ENCODE data around the gene UPF3A. TPM values are rescaled to one million over a fixed set of nuclear protein-coding genes. Genes with fewer than 3 reads are reported as not detected.

The UPF3A gene
- total and polyA plus RNA-seq, 2 of the 4 experiments (the other 2 are of a cell fraction), result 11.7 to 51.6 TPM

DNA sequence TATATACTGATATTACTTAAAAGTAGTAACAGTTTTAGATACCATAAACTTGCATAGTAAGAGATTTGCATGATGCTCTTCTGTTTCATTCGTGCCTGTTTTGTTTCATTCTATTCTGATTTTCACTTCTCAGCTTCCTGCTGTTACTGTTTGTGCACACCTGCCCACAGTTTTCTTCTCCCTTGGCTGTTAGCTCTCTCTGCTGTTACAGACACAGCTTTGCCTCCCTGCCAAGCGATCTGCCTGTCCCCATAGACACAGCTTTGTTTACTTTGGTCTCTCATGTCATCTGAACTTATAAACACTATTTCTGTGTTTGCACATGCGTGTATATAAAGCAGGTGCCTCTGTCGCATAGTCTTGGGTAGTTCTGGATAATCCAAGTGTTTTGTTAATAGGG lies 21.4 kb upstream of the UPF3A start:
- Histone ChIP-seq H3K9me3 (ENCODE audit: control insufficient read depth, insufficient read depth, low read length) (no peaks in the 10 kb centered on the region), H3K14ac (replicated peaks; ENCODE audit: low read depth, low read length) (no peak overlapping the region), H2AK5ac (ENCODE audit: low read depth, low read length) (no peak overlapping the region), H4K5ac (ENCODE audit: low read depth, low read length) (no peak overlapping the region), H3K36me3 (ENCODE audit: control insufficient read depth, insufficient read depth, low read length) (peaks cover 42% of the 10 kb centered on the region), H3K27ac (ENCODE audit: insufficient read depth, low read length) (no peak overlapping the region), H3K4me1 (ENCODE audit: control insufficient read depth, insufficient read depth, low read length) (peaks cover 5% of the 10 kb centered on the region), H2BK20ac (ENCODE audit: low read depth, low read length) (no peak overlapping the region), H3K4me3 (ENCODE audit: insufficient read depth, low read depth, low read length) (no peak overlapping the region), H3K23ac (ENCODE audit: low read depth, low read length) (no peak overlapping the region; the same call in 1 of the 2 replicates), H3K9ac (ENCODE audit: low read depth, low read length) (no peak overlapping the region), H4K20me1 (ENCODE audit: insufficient read depth, low read length) (0 out of 2 replicates have a peak, but pooled peaks cover 3% of the 10 kb centered on the region), H3K27me3 (ENCODE audit: control insufficient read depth, insufficient read depth, low read length) (no peaks in the 10 kb centered on the region), H2BK120ac (ENCODE audit: low read depth, low read length) (no peak overlapping the region), H4K91ac (ENCODE audit: insufficient read depth, low read depth, low read length) (no peak overlapping the region), H2BK15ac (ENCODE audit: low read depth, low read length) (no peak overlapping the region), H2AFZ (replicated peaks; ENCODE audit: low read length, poor library complexity) (no peak overlapping the region), H3K4ac (ENCODE audit: low read depth, low read length) (no peak overlapping the region), H2AK9ac (replicated peaks; ENCODE audit: low read depth, low read length, poor library complexity) (no peak overlapping the region), H2BK5ac (ENCODE audit: low read depth, low read length, poor library complexity, severe bottlenecking) (no peak overlapping the region), H3K9me1 (ENCODE audit: insufficient read depth, low read length) (peaks cover 8% of the 10 kb centered on the region; the same call in 1 of the 2 replicates), H4K8ac (ENCODE audit: low read depth in 2 of 2, low read length in 2 of 2) (no peak overlapping the region), H3K18ac (ENCODE audit: low read depth, low read length) (no peak overlapping the region), H3K4me2 (ENCODE audit: low read depth, low read length) (no peak overlapping the region), H3K56ac (ENCODE audit: extremely low read depth, insufficient read depth, low read length) (no peak overlapping the region), H3K79me1 (ENCODE audit: low read depth in 1 of 2, low read length in 2 of 2) (peaks cover 32 to 49% of the 10 kb centered on the region in 2 experiments)
- intact Hi-C loops (cut with micrococcal nuclease) (no loop called here), in situ Hi-C loops (cut with MboI; ENCODE audit: low sequenced_read_pairs) (no loop called here), dilution Hi-C loops (cut with HindIII; ENCODE audit: low sequenced_read_pairs, unreplicated experiment) (no loop called here)
- 80% methylated on average over 1 of the region's 4 CpGs; no CpG with 5 or more reads in 1 of the 2 experiments for WGBS, 2 experiments (ENCODE audit: extremely low coverage in 2 of 2, insufficient read length in 1 of 2)
- BruUV-seq (replicated peaks), result no TSS peak
- POLR2A ChIA-PET (ENCODE audit: unreplicated experiment), result no interaction called here
- no peak for ATAC-seq (ENCODE audit: low read depth)
- no peak for TF ChIP-seq MAFK (IDR thresholded peaks at IDR 0.05; ENCODE audit: low read depth, low read length)
- TF ChIP-seq BHLHE40 (IDR thresholded peaks at IDR 0.05; ENCODE audit: low read depth, low read length), result no peak
- TF ChIP-seq, protein P1, sequence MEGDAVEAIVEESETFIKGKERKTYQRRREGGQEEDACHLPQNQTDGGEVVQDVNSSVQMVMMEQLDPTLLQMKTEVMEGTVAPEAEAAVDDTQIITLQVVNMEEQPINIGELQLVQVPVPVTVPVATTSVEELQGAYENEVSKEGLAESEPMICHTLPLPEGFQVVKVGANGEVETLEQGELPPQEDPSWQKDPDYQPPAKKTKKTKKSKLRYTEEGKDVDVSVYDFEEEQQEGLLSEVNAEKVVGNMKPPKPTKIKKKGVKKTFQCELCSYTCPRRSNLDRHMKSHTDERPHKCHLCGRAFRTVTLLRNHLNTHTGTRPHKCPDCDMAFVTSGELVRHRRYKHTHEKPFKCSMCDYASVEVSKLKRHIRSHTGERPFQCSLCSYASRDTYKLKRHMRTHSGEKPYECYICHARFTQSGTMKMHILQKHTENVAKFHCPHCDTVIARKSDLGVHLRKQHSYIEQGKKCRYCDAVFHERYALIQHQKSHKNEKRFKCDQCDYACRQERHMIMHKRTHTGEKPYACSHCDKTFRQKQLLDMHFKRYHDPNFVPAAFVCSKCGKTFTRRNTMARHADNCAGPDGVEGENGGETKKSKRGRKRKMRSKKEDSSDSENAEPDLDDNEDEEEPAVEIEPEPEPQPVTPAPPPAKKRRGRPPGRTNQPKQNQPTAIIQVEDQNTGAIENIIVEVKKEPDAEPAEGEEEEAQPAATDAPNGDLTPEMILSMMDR (conservative IDR thresholded peaks at IDR 0.05; ENCODE audit: low read depth, low read length), result no peak
- no peak for TF ChIP-seq POLR2A (IDR thresholded peaks at IDR 0.05; ENCODE audit: low read depth, low read length)
- no peak for TF ChIP-seq NFE2L2 (IDR thresholded peaks at IDR 0.05; ENCODE audit: low read depth, low read length)
- no peak for DNase-seq
- CTCF ChIA-PET, result no interaction called here
